Thymus (tissue), 11 donors: Measurements from ENCODE around the gene PDZD2. TPM values are rescaled to one million over a fixed set of nuclear protein-coding genes. Genes with fewer than 3 reads are reported as not detected.

Experiments used
- DNase-seq, 9 donors: peaks; one replicate each; pipeline ENCODE4 v3.0.0-alpha.2; 2013; ENCODE audit warnings: low spot score in 9 of 9, low read depth in 6 of 9, missing footprints in 1 of 9
- H3K27ac ChIP-seq, 2 donors: one replicate each; pipeline ENCODE4 v1.5.1; 2013; ENCODE audit warnings: control low read depth in 1 of 2, low read depth in 1 of 2, low read length in 1 of 2, mild to moderate bottlenecking in 1 of 2, moderate library complexity in 1 of 2
- H3K27me3 ChIP-seq, 2 donors: one replicate each; pipeline ENCODE4 v1.5.1; 2013; ENCODE audit warnings: low read length in 1 of 2; ENCODE audit not compliant: control insufficient read depth in 2 of 2, insufficient read depth in 1 of 2
- H3K36me3 ChIP-seq, 2 donors: one replicate each; pipeline ENCODE4 v1.5.1; 2013; ENCODE audit warnings: low read length in 1 of 2, mild to moderate bottlenecking in 1 of 2, moderate library complexity in 1 of 2; ENCODE audit not compliant: control insufficient read depth in 2 of 2, insufficient read depth in 2 of 2
- H3K4me1 ChIP-seq, 2 donors: one replicate each; pipeline ENCODE4 v1.5.1; 2013; ENCODE audit warnings: low read length in 2 of 2; ENCODE audit not compliant: control insufficient read depth in 2 of 2, insufficient read depth in 2 of 2
- H3K4me3 ChIP-seq, 2 donors: one replicate each; pipeline ENCODE4 v1.5.1; 2013; ENCODE audit warnings: low read length in 2 of 2, control low read depth in 1 of 2, mild to moderate bottlenecking in 1 of 2
- H3K9me3 ChIP-seq, 2 donors: one replicate each; pipeline ENCODE4 v1.5.1; 2013; ENCODE audit warnings: low read length in 1 of 2, mild to moderate bottlenecking in 1 of 2; ENCODE audit not compliant: control insufficient read depth in 2 of 2, insufficient read depth in 1 of 2
- WGBS: extraction: QIAGEN DNeasy Blood & Tissue Kit; methylation state at CpG from one replicate; pipeline ENCODE4 v1.1.7; 2013; 5-methylcytosine and 5-hydroxymethylcytosine counted together
- polyA plus RNA-seq: library from polyadenylated mRNA; stranded (reverse); fragments of 200-250 nt; gene quantifications from one replicate; pipeline ENCODE4 v1.2.3, GENCODE V29; 2013
- total RNA-seq: library from RNA; stranded (reverse); fragments of 120-200 nt; gene quantifications from one replicate; pipeline ENCODE4 v1.2.4, GENCODE V29; 2013
- donor health status: healthy.

PDZD2 gene
- total and polyA plus RNA-seq, 2 donors: 4.4 to 6.8 TPM

DNA sequence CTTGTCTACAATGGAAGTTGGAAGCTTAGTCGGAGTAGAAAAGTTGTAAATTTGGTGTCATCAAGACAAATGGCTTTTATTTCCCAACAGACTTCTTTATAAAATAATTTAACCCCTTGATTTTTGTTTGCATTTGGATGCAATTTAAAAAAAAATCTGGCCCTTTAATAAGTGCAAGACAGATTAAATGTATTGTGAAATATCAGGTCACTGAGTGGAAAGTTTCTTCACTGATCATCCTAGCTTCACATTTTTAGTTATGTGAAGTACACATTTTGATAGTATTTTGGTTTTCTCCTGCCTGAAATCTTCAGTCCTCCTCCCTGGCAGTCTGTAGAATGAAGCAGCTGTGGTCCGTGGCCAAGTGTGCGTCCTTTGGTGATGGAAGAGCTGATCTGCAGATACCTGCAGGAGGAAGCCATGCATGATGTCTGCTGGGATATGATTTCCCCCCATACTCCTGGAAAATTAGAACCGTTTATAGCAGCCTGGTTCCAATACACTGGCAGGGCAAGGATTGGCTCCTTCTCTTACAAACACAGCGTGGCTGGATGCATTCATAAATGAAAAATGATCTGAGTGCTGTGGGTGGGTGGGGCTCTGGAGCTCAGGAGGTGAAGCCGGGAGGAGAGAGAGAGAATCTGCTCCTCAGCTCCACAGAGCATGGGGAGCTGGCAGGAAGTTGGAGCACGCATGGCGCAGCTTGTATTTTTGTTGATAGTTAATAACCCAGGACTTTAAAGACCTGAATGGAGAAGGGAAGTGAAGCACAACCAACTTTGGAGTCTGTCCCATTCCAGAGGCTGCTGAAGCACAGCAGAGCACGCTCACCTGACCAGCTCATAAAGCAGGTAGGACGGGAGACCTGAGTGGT, 296.8 kb downstream of the PDZD2 start:
- H3K4me1 ChIP-seq: peaks cover 0 to 6% of the 10 kb centered on the region in 2 donors
- WGBS: 88% methylated on average over 10 of the region's 10 CpGs
- peak in 1 of 9 donors; percentile 20 for DNase-seq

GRCh38 chr5:31936683-31937082, 297.8 kb downstream of the PDZD2 start:
- WGBS: 85% methylated on average over 5 of the region's 5 CpGs
- H3K27ac ChIP-seq: peak overlapping the region in 1 of 2 donors; percentile 60
- H3K4me3 ChIP-seq: no peak overlapping the region
- no peaks in the 10 kb centered on the region for H3K27me3 ChIP-seq
- H3K4me1 ChIP-seq: peaks cover 0 to 8% of the 10 kb centered on the region in 2 donors
- no peak for DNase-seq
- no peaks in the 10 kb centered on the region for H3K36me3 ChIP-seq
- no peaks in the 10 kb centered on the region for H3K9me3 ChIP-seq

More for the DNA sequence above, 296.8 kb downstream of the PDZD2 start:
- H3K9me3 ChIP-seq: no peaks in the 10 kb centered on the region
- H3K27me3 ChIP-seq: no peaks in the 10 kb centered on the region
- no peak overlapping the region for H3K27ac ChIP-seq
- H3K4me3 ChIP-seq: no peak overlapping the region
- H3K36me3 ChIP-seq: no peaks in the 10 kb centered on the region

DNA sequence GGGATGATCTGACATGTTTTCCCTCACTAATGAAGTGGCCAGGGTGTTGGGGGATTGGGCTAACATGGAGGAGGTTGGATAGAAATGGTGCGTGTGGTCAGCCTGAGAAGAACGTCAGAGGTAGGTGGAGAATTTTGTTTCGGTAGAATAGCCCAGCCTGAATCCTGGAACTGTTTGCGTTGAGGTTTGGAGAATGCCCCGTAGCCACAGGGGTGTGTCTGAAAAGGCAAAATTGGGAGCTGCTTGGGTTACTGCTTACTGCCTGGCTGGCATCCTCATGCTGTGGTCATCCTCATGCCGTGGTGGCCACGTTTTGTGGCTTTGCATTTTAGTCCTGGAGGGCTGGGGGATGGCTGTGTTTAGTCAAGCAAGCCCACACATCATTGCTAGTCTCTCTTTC, 298.3 kb downstream of the PDZD2 start:
- no peaks in the 10 kb centered on the region for H3K27me3 ChIP-seq
- H3K27ac ChIP-seq: peak overlapping the region; percentile 20 to 60
- DNase-seq: no peak
- WGBS: 93% methylated on average over 7 of the region's 7 CpGs
- H3K4me3 ChIP-seq: no peak overlapping the region
- H3K36me3 ChIP-seq: no peaks in the 10 kb centered on the region
- H3K9me3 ChIP-seq: no peaks in the 10 kb centered on the region
- H3K4me1 ChIP-seq: peaks cover 0 to 8% of the 10 kb centered on the region in 2 donors

GRCh38 chr5:31937703-31938102, 298.8 kb downstream of the PDZD2 start:
- Histone ChIP-seq H3K27ac (no peak overlapping the region), H3K9me3 (no peaks in the 10 kb centered on the region), H3K4me1 (peaks cover 0 to 8% of the 10 kb centered on the region in 2 donors), H3K36me3 (no peaks in the 10 kb centered on the region), H3K4me3 (no peak overlapping the region), H3K27me3 (no peaks in the 10 kb centered on the region)
- 83% methylated on average over 5 of the region's 5 CpGs for WGBS
- no peak for DNase-seq

DNA sequence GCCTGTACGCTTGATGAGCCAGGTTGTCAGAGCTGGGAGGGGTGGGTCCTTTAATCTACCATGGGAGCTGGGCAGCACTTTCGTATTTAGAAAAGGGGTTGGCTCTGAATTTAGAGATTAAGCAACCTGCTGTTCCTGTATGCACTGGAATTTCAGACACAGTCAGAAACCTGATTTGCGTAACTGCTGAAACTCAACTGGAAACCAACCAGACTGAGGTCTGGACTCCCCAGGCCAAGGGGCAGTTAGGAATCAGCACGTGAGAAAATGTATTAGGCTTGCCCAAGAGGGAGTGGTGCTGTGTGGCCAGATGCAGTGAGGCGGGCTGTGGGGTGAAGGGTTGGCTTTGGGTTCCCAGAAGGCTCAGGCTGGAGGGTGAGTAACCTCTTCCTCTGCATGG, 300.2 kb downstream of the PDZD2 start:
- no peak overlapping the region for H3K4me3 ChIP-seq
- no peaks in the 10 kb centered on the region for H3K9me3 ChIP-seq
- WGBS: 84% methylated on average over 5 of the region's 5 CpGs
- H3K4me1 ChIP-seq: peaks cover 0 to 7% of the 10 kb centered on the region in 2 donors
- H3K36me3 ChIP-seq: no peaks in the 10 kb centered on the region
- no peaks in the 10 kb centered on the region for H3K27me3 ChIP-seq
- H3K27ac ChIP-seq: no peak overlapping the region
- no peak for DNase-seq

DNA sequence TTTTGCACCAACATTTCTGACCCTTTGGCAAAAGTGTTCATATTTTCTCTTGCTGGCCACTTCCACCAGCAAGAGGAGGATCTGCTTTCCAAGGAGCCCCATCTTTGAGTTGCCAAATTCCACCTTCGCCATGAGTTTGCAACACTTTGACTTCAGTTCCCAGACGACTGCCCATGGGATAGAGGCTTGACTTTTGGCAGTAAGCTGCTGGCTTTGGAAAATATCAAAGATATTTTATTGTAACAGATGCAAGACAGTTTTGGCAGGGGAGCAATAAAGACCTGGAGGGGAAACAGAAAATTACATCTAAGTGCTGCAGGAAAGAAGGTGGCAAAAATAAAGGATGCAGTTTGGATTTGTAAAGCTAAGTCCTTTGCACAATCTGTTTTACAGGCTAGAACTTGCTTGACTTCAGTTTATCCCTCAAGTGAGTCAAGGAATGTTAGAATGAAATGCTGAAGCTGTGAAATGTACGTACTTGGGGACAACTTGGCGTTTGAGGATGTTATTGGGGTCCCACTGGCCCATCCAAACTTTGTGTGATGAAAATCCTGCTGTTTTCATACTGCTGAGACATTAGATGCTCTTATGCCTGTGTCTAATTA, 302.3 kb downstream of the PDZD2 start:
- Histone ChIP-seq H3K4me1 (peaks cover 0 to 9% of the 10 kb centered on the region in 2 donors), H3K27me3 (no peaks in the 10 kb centered on the region), H3K9me3 (no peaks in the 10 kb centered on the region), H3K36me3 (no peaks in the 10 kb centered on the region), H3K27ac (no peak overlapping the region), H3K4me3 (no peak overlapping the region)
- DNase-seq: no peak
- WGBS: 91% methylated on average over 4 of the region's 4 CpGs

- Histone ChIP-seq H3K36me3 (no peaks in the 10 kb centered on the region), H3K4me1 (peaks cover 0 to 6% of the 10 kb centered on the region in 2 donors), H3K4me3 (no peak overlapping the region), H3K27ac (no peak overlapping the region), H3K9me3 (no peaks in the 10 kb centered on the region), H3K27me3 (no peaks in the 10 kb centered on the region)
- no peak for DNase-seq
- WGBS: 92% methylated on average over 11 of the region's 11 CpGs
Observed at GRCh38 chr5:31942546-31942945, 303.6 kb downstream of the PDZD2 start.

DNA sequence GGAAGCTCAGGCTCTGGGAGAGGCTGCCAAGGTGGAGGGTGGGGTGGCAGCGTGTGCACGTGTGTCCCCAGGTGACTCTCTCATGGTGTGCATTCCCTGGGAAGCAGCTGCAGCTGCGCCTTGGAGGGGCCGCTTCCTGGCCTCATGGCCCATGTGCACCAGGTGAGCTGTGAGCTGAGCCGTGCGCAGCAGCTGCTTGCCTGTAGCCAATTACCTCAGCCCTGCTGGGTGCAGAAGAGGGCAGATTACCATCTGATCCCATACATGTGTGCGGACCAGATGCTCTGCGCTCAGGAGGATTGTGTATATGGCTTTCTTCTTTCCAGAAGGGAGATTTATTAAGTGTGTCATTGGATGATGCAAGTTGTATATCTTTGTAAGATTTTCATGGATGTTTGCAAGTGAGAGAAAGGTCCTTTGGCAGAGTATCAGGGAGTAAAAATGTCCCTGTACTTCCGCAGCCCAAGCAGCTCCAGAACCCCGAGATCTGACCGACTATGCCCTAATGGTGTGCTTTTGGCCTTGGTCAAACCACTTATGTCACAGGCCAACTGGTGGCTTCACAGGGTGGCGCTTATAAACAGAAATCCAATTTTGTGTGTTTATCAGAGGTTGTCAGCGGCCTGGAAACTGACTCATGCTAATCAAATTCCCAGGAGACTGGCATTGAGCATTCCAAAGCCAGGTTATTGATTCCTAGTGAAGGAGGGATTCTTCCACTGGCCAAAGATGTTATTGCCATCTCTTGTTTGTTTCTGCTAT, 305.9 kb downstream of the PDZD2 start:
- peak in 1 of 9 donors; percentile 9 for DNase-seq
- H3K9me3 ChIP-seq: no peaks in the 10 kb centered on the region
- no peaks in the 10 kb centered on the region for H3K36me3 ChIP-seq
- H3K4me3 ChIP-seq: no peak overlapping the region
- H3K4me1 ChIP-seq: peaks cover 0 to 6% of the 10 kb centered on the region in 2 donors
- no peaks in the 10 kb centered on the region for H3K27me3 ChIP-seq
- WGBS: 84% methylated on average over 13 of the region's 13 CpGs
- no peak overlapping the region for H3K27ac ChIP-seq

DNA sequence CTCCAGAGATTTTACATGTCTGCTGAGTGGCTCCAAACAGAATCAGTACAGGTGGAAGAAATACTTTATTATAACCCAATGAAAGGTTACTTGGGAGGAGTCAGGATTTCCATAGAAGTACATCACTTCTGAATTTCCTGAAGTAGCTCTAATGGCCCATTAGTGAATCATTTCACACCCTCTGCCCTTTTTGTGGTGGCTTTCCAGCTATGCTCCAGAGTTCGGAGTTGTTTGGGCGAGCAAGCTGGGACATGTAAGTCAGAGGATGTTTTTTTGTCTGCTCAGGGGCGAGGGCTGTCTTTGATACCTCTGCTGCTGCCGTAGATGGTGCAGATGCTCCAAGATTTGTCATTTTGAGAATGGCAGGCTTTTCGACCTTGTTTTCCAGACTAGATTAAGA, 309.1 kb downstream of the PDZD2 start:
- Histone ChIP-seq H3K36me3 (no peaks in the 10 kb centered on the region), H3K27me3 (no peaks in the 10 kb centered on the region), H3K27ac (no peak overlapping the region), H3K9me3 (no peaks in the 10 kb centered on the region), H3K4me1 (peaks cover 0 to 3% of the 10 kb centered on the region in 2 donors), H3K4me3 (no peak overlapping the region)
- WGBS: 96% methylated on average over 5 of the region's 5 CpGs
- peak in 1 of 9 donors; percentile 18 for DNase-seq
